Brain microvascular endothelial cell (primary cell): Measurements from ENCODE around the gene ICA1.

ENCODE experiments used
- DNase-seq: peaks from one replicate; pipeline ENCODE4 v3.0.0-alpha.2; 2020
- H3K27ac ChIP-seq: fragments of 250-450 bp; sonication (Bioruptor Pico); 2 replicates; pipeline ENCODE4 v1.5.1; 2020; ENCODE audit warnings: mild to moderate bottlenecking, moderate library complexity
- H3K27me3 ChIP-seq: fragments of 250-450 bp; sonication (Bioruptor Pico); replicated peaks from 2 replicates; pipeline ENCODE4 v1.5.1; 2020; ENCODE audit warnings: mild to moderate bottlenecking
- H3K36me3 ChIP-seq: fragments of 250-450 bp; sonication (Bioruptor Pico); replicated peaks from 2 replicates; pipeline ENCODE4 v1.5.1; 2020; ENCODE audit warnings: mild to moderate bottlenecking
- H3K4me3 ChIP-seq: 2 replicates; pipeline ENCODE4 v1.5.1; 2011; ENCODE audit warnings: low read depth, mild to moderate bottlenecking, control low read depth, low read length, moderate library complexity
- in situ Hi-C: cut with HindIII; loops from 2 replicates; pipeline ENCODE4 v1.10.0; 2017; ENCODE audit warnings: low sequenced_read_pairs, low pct_ligation_motif_present
- TF ChIP-seq, protein P1 (sequence below): IDR thresholded peaks from 2 replicates; pipeline ENCODE4 v1.5.1; 2011; ENCODE audit warnings: low read depth, mild to moderate bottlenecking, moderate library complexity, low read length, control low read depth, inconsistent platforms; ENCODE audit errors: missing control alignments

Gene ICA1

DNA sequence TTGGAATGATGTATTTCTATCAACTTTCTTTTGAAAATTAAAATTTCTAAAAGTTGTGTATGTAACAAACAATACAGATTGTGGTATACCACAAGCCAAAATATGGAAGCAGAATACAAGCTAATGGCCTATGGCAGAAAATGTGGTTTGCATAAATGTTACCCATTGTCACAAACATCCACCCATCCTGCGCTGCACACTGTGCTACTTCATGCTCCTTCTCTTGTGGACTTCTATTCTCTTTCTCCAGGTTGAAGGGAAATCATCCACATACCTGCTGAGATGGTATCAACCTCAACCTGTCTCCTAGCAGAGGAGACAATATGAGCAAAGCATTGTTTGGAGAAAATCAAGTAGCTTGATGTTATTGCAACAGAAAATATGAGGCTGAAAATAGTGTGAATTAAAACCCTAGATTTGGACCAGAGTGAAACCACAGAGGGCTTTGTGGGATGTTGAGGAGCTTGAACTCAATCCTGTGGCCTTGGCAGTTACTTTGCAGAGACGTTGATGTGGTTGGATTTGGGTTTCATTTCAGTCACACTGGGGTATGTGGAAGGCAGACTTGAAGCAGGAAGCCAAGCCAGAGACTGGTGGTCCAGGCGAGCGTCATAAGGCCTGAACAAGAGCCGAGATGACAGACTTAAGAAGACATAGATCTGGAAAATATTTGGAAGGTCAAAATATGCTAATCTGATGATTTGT lies 63.8 kb downstream of the ICA1 start:
- Histone ChIP-seq H3K36me3 (no peaks in the 10 kb centered on the region), H3K27me3 (no peaks in the 10 kb centered on the region), H3K27ac (no peak overlapping the region), H3K4me3 (no peak overlapping the region)
- TF ChIP-seq, protein P1, sequence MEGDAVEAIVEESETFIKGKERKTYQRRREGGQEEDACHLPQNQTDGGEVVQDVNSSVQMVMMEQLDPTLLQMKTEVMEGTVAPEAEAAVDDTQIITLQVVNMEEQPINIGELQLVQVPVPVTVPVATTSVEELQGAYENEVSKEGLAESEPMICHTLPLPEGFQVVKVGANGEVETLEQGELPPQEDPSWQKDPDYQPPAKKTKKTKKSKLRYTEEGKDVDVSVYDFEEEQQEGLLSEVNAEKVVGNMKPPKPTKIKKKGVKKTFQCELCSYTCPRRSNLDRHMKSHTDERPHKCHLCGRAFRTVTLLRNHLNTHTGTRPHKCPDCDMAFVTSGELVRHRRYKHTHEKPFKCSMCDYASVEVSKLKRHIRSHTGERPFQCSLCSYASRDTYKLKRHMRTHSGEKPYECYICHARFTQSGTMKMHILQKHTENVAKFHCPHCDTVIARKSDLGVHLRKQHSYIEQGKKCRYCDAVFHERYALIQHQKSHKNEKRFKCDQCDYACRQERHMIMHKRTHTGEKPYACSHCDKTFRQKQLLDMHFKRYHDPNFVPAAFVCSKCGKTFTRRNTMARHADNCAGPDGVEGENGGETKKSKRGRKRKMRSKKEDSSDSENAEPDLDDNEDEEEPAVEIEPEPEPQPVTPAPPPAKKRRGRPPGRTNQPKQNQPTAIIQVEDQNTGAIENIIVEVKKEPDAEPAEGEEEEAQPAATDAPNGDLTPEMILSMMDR: no peak
- in situ Hi-C loops: no loop called here
- DNase-seq: no peak

DNA sequence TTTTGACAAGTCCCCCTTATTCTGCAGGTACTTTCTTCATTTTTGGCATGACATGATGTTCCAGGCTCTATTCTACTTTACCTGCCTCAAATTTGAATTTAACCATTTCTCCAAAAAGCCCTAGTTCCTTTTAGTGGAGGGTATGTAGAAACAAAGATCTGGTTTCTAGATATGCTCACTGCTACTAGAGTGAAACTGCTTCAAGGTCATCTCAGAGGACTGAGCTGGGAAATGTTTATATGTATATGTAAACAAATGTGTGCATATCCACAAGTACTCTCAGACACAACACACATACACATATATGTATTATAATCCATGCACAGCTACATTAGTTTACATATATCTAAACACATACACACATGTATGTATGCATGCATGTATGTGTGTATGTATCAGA lies 69.1 kb downstream of the ICA1 start:
- DNase-seq: no peak
- Histone ChIP-seq H3K4me3 (no peak overlapping the region), H3K27ac (no peak overlapping the region), H3K27me3 (no peaks in the 10 kb centered on the region), H3K36me3 (no peaks in the 10 kb centered on the region)
- in situ Hi-C loops: no loop called here
- TF ChIP-seq, protein P1: no peak

DNA sequence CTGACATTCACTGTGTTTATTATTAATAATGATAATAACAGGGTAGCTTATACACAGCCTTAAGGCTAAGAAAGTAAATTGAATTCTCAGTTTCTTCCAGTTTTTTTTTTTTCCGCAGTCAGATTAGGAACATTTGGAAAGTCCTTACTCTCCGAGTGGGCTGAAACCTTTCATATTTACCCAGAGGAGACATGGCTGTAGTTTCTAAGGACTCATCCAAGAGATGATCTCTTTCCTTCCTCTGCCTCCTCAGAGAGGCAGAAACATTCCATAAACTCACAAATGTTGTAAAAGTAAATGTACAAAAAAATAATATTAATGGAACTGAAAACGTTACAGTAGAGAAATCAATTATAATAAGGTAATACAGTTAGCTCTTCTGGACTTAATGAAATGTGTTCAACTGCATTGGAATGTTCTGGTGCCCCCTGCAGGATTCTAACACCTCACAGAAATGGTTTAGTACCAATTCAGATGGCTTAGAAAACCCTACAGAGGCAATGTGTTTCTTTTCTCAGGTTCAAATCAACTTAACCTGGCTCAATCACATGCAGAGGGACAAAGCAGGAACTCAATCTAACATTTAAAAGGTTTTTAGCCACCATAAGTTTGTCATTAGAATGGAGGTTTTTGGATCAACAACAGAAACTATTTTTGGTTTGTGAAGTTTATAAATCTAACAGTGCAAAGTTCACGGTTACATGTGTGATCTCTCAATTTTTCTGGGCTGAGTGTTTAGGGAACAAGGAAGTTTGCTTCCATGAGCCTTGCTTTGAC lies 71.7 kb downstream of the ICA1 start:
- TF ChIP-seq, protein P1: peak; percentile 70
- peak; percentile 68 for DNase-seq
- Histone ChIP-seq H3K36me3 (no peaks in the 10 kb centered on the region), H3K27ac (no peak overlapping the region), H3K4me3 (no peak overlapping the region), H3K27me3 (no peaks in the 10 kb centered on the region)
- in situ Hi-C loops: no loop called here

DNA sequence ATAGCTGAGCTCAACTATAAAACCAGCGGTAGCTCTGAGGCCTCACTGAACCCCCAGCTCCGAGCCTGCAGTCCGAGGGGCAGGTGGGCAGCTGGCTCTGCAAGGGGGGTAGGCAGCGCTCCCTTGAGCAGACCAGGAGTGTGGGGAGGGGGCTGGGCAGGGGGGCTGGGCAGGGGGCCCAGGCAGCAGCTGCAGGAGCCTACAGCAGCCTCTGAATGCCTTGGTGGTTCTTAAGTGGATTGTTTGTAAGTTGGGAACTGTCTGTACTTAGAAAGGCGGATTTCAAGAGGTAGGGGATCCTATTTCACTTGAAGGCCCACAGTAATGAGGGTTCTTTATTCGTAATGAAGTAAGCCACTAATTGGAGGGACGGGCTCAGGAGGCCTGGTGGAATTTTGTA lies 72.3 kb downstream of the ICA1 start:
- H3K27me3 ChIP-seq: no peaks in the 10 kb centered on the region
- DNase-seq: no peak
- no peaks in the 10 kb centered on the region for H3K36me3 ChIP-seq
- in situ Hi-C loops: no loop called here
- no peak overlapping the region for H3K27ac ChIP-seq
- TF ChIP-seq, protein P1: no peak
- no peak overlapping the region for H3K4me3 ChIP-seq

DNA sequence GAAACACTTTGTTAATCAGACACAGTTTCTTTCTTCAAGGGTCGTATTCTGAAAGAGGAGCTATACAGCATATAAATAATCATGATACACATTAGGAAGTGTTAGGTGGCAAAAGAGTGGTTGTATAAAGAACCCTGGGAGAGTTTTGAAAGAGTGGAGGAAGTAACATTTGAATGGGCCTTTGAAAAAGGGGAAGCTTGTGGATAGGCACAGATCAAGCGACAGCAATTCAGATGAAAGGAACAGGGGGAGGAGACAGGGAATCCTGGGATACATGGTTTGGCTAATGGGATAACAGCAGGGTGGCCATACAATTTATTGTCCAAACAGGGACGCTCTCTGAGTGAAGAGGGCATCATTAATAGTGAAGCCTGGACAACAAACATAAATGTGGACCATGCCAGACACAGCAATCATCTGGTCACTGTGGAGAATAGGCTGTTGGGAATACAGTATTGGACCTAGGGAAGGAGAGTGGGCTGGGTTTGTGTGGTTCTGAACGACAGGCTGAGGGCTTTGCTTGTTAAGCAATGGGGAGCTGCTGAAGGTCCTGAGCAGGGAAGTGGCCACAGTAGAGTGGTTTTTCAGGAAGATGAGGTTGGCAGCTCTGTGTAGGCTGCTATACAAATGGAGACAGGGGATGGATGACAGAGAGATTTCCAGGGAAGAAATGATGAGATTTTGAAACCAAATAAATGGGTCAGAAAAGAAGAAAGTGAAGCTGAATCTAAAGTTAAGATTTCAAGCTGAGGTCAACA lies 75.9 kb downstream of the ICA1 start:
- DNase-seq: no peak
- no peak overlapping the region for H3K4me3 ChIP-seq
- no peaks in the 10 kb centered on the region for H3K27me3 ChIP-seq
- H3K36me3 ChIP-seq: no peaks in the 10 kb centered on the region
- H3K27ac ChIP-seq: no peak overlapping the region
- TF ChIP-seq, protein P1: no peak
- in situ Hi-C loops: no loop called here
